Measurements from ENCODE around the gene ABHD17A. TPM values are rescaled to one million over a fixed set of nuclear protein-coding genes. Genes with fewer than 3 reads are reported as not detected.

Gene ABHD17A
- total and polyA plus RNA-seq, 9 of the 15 experiments (the other 6 are each of a cell fraction or from before 2014, with no cell fraction given): 0.04 to 135 (median 21.8) TPM; not detected in 1

DNA sequence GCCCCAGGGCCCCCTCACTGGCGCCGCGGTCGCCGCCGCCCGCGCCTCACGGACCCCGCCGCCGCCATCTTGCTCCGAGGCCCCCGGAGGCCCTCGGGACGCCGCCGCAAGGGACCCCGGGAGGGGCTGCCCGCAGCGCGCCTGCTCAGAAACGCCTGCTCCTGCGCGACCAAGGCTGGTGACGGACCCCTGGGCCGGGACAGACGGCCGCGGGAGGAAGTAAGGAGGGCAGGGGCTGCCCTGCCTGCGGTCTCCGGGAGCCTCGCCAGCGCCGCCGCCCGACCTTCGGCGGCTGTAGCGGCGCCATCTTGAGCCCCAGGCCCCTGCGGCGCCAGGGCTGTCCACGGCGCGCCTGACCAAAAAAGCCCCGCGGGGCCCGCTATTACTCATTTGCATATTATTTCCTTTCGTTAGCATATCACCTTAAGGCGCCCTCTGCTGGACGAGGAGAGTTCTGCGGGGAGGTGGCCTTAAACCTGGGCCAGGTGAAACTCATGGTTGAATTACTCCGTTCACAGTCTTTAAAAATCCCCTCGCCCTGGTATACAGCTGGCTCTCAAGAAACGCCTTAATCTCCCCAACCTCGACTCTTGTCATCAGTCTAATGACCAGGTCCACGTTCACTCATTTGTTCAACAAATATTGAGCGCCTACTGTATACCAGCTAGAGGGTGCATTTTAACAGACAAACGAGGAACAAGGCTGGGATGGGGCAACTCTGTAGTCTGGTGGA is 36.7 kb downstream of the ABHD17A start, which contains the start of gene REXO1 (continued):
- TF ChIP-seq, protein P1, sequence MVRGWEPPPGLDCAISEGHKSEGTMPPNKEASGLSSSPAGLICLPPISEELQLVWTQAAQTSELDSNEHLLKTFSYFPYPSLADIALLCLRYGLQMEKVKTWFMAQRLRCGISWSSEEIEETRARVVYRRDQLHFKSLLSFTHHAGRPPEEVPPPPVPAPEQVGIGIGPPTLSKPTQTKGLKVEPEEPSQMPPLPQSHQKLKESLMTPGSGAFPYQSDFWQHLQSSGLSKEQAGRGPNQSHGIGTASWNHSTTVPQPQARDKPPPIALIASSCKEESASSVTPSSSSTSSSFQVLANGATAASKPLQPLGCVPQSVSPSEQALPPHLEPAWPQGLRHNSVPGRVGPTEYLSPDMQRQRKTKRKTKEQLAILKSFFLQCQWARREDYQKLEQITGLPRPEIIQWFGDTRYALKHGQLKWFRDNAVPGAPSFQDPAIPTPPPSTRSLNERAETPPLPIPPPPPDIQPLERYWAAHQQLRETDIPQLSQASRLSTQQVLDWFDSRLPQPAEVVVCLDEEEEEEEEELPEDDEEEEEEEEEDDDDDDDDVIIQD (CRISPR knock-in tag; IDR thresholded peaks at IDR 0.05): no peak
- TF ChIP-seq ZNF12 (CRISPR knock-in tag; IDR thresholded peaks at IDR 0.05) (no peak), ZNF778 (CRISPR knock-in tag; IDR thresholded peaks at IDR 0.05) (no peak), ZNF79 (CRISPR knock-in tag; IDR thresholded peaks at IDR 0.05; ENCODE audit: low read depth) (no peak), MYNN (IDR thresholded peaks at IDR 0.05) (no peak), MYNN (CRISPR knock-in tag; IDR thresholded peaks at IDR 0.05) (no peak), ZNF316 (IDR thresholded peaks at IDR 0.05) (no peak), SRSF1 (IDR thresholded peaks at IDR 0.05; ENCODE audit: low read depth, low read length) (no peak), CTCFL (IDR thresholded peaks at IDR 0.05; ENCODE audit: borderline replicate concordance, insufficient read depth, low read depth, low read length, poor library complexity, severe bottlenecking) (peak; percentile 85), DIDO1 (tag; IDR thresholded peaks at IDR 0.05; ENCODE audit: low read depth) (peak; percentile 45; the same call in 1 of the 2 replicates), SMARCC2 (IDR thresholded peaks at IDR 0.05; ENCODE audit: low read depth) (no peak), DNMT1 (IDR thresholded peaks at IDR 0.05) (no peak), ZBED1 (IDR thresholded peaks at IDR 0.05) (no peak), NFIX (CRISPR knock-in tag; IDR thresholded peaks at IDR 0.05; ENCODE audit: low read depth) (no peak), SMARCA4 (IDR thresholded peaks at IDR 0.05) (no peak), ZBTB8A (IDR thresholded peaks at IDR 0.05; ENCODE audit: partially characterized antibody) (no peak), L3MBTL2 (IDR thresholded peaks at IDR 0.05) (peak; percentile 47), GATAD2B (IDR thresholded peaks at IDR 0.05; ENCODE audit: borderline replicate concordance) (no peak), HDAC1 (IDR thresholded peaks at IDR 0.05) (no peak; a peak in 1 of 4 replicates), XRCC5 (IDR thresholded peaks at IDR 0.05; ENCODE audit: low read depth, low read length) (peak; percentile 91; the same call in 1 of the 2 replicates), ARID3A (IDR thresholded peaks at IDR 0.05; ENCODE audit: borderline replicate concordance, low read depth, low read length) (peak; percentile 100)
- TF ChIP-seq, protein P2, sequence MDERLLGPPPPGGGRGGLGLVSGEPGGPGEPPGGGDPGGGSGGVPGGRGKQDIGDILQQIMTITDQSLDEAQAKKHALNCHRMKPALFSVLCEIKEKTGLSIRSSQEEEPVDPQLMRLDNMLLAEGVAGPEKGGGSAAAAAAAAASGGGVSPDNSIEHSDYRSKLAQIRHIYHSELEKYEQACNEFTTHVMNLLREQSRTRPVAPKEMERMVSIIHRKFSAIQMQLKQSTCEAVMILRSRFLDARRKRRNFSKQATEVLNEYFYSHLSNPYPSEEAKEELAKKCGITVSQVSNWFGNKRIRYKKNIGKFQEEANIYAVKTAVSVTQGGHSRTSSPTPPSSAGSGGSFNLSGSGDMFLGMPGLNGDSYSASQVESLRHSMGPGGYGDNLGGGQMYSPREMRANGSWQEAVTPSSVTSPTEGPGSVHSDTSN (CRISPR knock-in tag; IDR thresholded peaks at IDR 0.05; ENCODE audit: low read depth): no peak
- TF ChIP-seq, protein P2 (tag; conservative IDR thresholded peaks at IDR 0.05; ENCODE audit: low read depth): no peak

Measured in K562 (cell line).